H9 (cell line): ENCODE data around the gene FKBP4. TPM values are rescaled to one million over a fixed set of nuclear protein-coding genes. Genes with fewer than 3 reads are reported as not detected.

Source experiments
- DNase-seq: peaks from one replicate; pipeline ENCODE4 v3.0.0-alpha.2; 2017
- H2AFZ ChIP-seq: one replicate; pipeline ENCODE4 v1.6.1; 2013; ENCODE audit warnings: mild to moderate bottlenecking, low read length, control low read depth, moderate library complexity
- H2AK5ac ChIP-seq: 2 replicates; pipeline ENCODE4 v1.6.1; 2013; ENCODE audit warnings: low read length, control low read depth, mixed read lengths; ENCODE audit not compliant: insufficient read length
- H2BK120ac ChIP-seq: one replicate; pipeline ENCODE4 v1.6.1; 2013; ENCODE audit warnings: low read depth, mild to moderate bottlenecking, low read length, control low read depth, inconsistent platforms; ENCODE audit not compliant: poor library complexity, severe bottlenecking
- H2BK12ac ChIP-seq: 2 replicates; pipeline ENCODE4 v1.6.1; 2013; ENCODE audit warnings: low read length, control low read depth, mixed read lengths, low read depth; ENCODE audit not compliant: insufficient read length
- H2BK15ac ChIP-seq: 2 replicates; pipeline ENCODE4 v1.6.1; 2013; ENCODE audit warnings: low read depth, low read length, control low read depth
- H2BK20ac ChIP-seq: one replicate; pipeline ENCODE4 v1.6.1; 2013; ENCODE audit warnings: low read depth, mild to moderate bottlenecking, low read length, control low read depth, inconsistent platforms; ENCODE audit not compliant: poor library complexity, severe bottlenecking
- H2BK5ac ChIP-seq: 2 replicates; pipeline ENCODE4 v1.6.1; 2013; ENCODE audit warnings: low read length, control low read depth, mixed read lengths; ENCODE audit not compliant: insufficient read length
- H3K14ac ChIP-seq: 2 replicates; pipeline ENCODE4 v1.6.1; 2013; ENCODE audit warnings: low read length, control low read depth; ENCODE audit not compliant: insufficient read depth
- H3K18ac ChIP-seq: 2 replicates; pipeline ENCODE4 v1.6.1; 2013; ENCODE audit warnings: low read depth, mild to moderate bottlenecking, mixed read lengths, low read length, control low read depth; ENCODE audit not compliant: insufficient read length
- H3K23ac ChIP-seq: 2 replicates; pipeline ENCODE4 v1.6.1; 2013; ENCODE audit warnings: low read length, control low read depth, mixed read lengths, low read depth; ENCODE audit not compliant: insufficient read length
- H3K23me2 ChIP-seq: 2 replicates; pipeline ENCODE4 v1.6.1; 2013; ENCODE audit warnings: low read depth, mild to moderate bottlenecking, mixed read lengths, low read length, control low read depth; ENCODE audit not compliant: insufficient read length, poor library complexity, severe bottlenecking
- H3K27ac ChIP-seq: 2 replicates; pipeline ENCODE4 v1.5.1; 2013; ENCODE audit warnings: low read length, control low read depth, mixed read lengths, low read depth; ENCODE audit not compliant: insufficient read length
- H3K27me3 ChIP-seq: 2 replicates; pipeline ENCODE4 v1.6.1; 2013; ENCODE audit warnings: low read length, control low read depth, inconsistent platforms; ENCODE audit not compliant: insufficient read depth
- H3K4ac ChIP-seq: 2 replicates; pipeline ENCODE4 v1.6.1; 2013; ENCODE audit warnings: low read depth, mild to moderate bottlenecking, control low read depth, inconsistent platforms, low read length, moderate library complexity
- H3K4me1 ChIP-seq: 2 replicates; pipeline ENCODE4 v1.6.1; 2013; ENCODE audit warnings: low read length, control low read depth, inconsistent platforms; ENCODE audit not compliant: insufficient read depth
- H3K4me2 ChIP-seq: 2 replicates; pipeline ENCODE4 v1.6.1; 2013; ENCODE audit warnings: low read length, control low read depth, mixed read lengths; ENCODE audit not compliant: insufficient read length, insufficient read depth
- H3K56ac ChIP-seq: 2 replicates; pipeline ENCODE4 v1.6.1; 2013; ENCODE audit warnings: low read depth, mild to moderate bottlenecking, mixed read lengths, low read length, control low read depth; ENCODE audit not compliant: insufficient read length
- H3K79me1 ChIP-seq: 2 replicates; pipeline ENCODE4 v1.6.1; 2013; ENCODE audit warnings: low read depth, mild to moderate bottlenecking, moderate library complexity, low read length, control low read depth, inconsistent platforms; ENCODE audit not compliant: insufficient read depth, poor library complexity, severe bottlenecking
- H3K79me2 ChIP-seq: 2 replicates; pipeline ENCODE4 v1.6.1; 2013; ENCODE audit warnings: low read length, control low read depth, inconsistent platforms; ENCODE audit not compliant: insufficient read depth
- H3K9ac ChIP-seq: 2 replicates; pipeline ENCODE4 v1.6.1; 2013; ENCODE audit warnings: low read length, control low read depth, mixed read lengths; ENCODE audit not compliant: insufficient read length; ENCODE audit errors: extremely low read depth
- H3K9me3 ChIP-seq: one replicate; pipeline ENCODE4 v1.6.1; 2013; ENCODE audit warnings: low read depth, low read length, inconsistent platforms; ENCODE audit not compliant: control insufficient read depth
- H3T11ph ChIP-seq: one replicate; pipeline ENCODE4 v1.6.1; 2013; ENCODE audit warnings: mild to moderate bottlenecking, low read length, control low read depth, inconsistent platforms
- H4K20me1 ChIP-seq: one replicate; pipeline ENCODE4 v1.6.1; 2013; ENCODE audit not compliant: control insufficient read depth, insufficient read length, insufficient read depth
- H4K5ac ChIP-seq: 2 replicates; pipeline ENCODE4 v1.6.1; 2013; ENCODE audit warnings: low read depth, mild to moderate bottlenecking, mixed read lengths, low read length, control low read depth; ENCODE audit not compliant: insufficient read length
- H4K8ac ChIP-seq: replicated peaks from 2 replicates; pipeline ENCODE4 v1.6.1; 2013; ENCODE audit warnings: low read length, control low read depth, mixed read lengths, low read depth; ENCODE audit not compliant: insufficient read length
- H4K91ac ChIP-seq: 2 replicates; pipeline ENCODE4 v1.6.1; 2013; ENCODE audit warnings: low read depth, mild to moderate bottlenecking, moderate library complexity, mixed read lengths, low read length, control low read depth; ENCODE audit not compliant: insufficient read length
- H3K27ac Mint-ChIP-seq, 3 experiments: 2 replicates in 2 of 3; 3 replicates in 1 of 3; pipeline ENCODE4 v1.8.0; 2020 to 2021; ENCODE audit warnings: mixed read lengths in 3 of 3, mild to moderate bottlenecking in 1 of 3, moderate library complexity in 1 of 3
- H3K27me3 Mint-ChIP-seq: 2 replicates; pipeline ENCODE4 v1.8.0; 2021; ENCODE audit warnings: low read depth, mild to moderate bottlenecking, moderate library complexity, mixed read lengths
- H3K36me3 Mint-ChIP-seq, 3 experiments: 2 replicates in 2 of 3; 3 replicates in 1 of 3; pipeline ENCODE4 v1.8.0; 2020 to 2021; ENCODE audit warnings: low read depth in 3 of 3, mixed read lengths in 3 of 3; ENCODE audit not compliant: insufficient read depth in 1 of 3
- H3K4me1 Mint-ChIP-seq, 2 experiments: 2 replicates each; pipeline ENCODE4 v1.8.0; 2020; ENCODE audit warnings: mixed read lengths in 2 of 2
- H3K4me3 Mint-ChIP-seq, 2 experiments: 2 replicates in 1 of 2; 3 replicates in 1 of 2; pipeline ENCODE4 v1.8.0; 2020 to 2021; ENCODE audit warnings: mild to moderate bottlenecking in 2 of 2, mixed read lengths in 2 of 2, moderate library complexity in 1 of 2
- H3K9me3 Mint-ChIP-seq, 2 experiments: 2 replicates in 1 of 2; 3 replicates in 1 of 2; pipeline ENCODE4 v1.8.0; 2020; ENCODE audit warnings: mild to moderate bottlenecking in 2 of 2, mixed read lengths in 2 of 2, moderate library complexity in 1 of 2
- whole genome bisulfite sequencing: extraction: QIAGEN DNeasy Blood & Tissue Kit; methylation state at CpG from one replicate; pipeline ENCODE4 v1.1.7; 2013; ENCODE audit warnings: missing lambda C conversion rate, low lambda C conversion rate, mixed read lengths; ENCODE audit not compliant: insufficient read length; ENCODE audit errors: extremely low coverage; 5-methylcytosine and 5-hydroxymethylcytosine counted together
- total RNA-seq: library from RNA; stranded (reverse); gene quantifications from 2 replicates; pipeline ENCODE4 v1.2.1, GENCODE V29; 2021
- TF ChIP-seq, protein P1 (sequence below): fragments of 200-600 bp; sonication (generic); conservative IDR thresholded peaks from 3 replicates; pipeline ENCODE4 v1.8.0; 2021; ENCODE audit warnings: antibody characterized with exemption, mild to moderate bottlenecking

FKBP4 gene
- total RNA-seq, 1 experiment from 2014 or later, result 221 TPM

DNA sequence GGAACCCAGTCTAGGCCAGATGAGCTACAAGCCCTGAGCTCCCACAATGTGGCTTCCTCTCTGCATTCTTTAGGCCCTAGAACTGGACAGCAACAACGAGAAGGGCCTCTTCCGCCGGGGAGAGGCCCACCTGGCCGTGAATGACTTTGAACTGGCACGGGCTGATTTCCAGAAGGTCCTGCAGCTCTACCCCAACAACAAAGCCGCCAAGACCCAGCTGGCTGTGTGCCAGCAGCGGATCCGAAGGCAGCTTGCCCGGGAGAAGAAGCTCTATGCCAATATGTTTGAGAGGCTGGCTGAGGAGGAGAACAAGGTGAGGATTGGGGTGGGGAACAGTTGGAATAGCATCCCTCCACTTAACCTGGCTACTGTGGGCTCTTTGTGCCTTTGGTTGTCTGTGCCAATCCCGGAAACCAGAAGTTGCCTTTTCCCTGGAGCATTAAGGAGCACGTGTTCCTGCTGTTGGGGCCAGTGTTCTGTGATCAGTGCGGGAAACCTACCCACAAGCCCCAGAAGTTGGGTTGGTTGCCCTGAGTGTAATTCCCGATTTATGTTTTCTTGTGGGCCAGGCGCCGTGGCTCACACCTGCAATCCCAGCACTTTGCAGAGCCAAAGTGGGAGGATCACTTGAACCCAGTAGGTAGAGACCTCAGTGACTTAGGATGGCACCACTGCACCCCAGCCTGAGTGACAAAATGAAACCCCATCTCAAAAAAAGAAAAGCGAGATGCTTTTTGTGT is 6.4 kb downstream of the FKBP4 start:
- Histone ChIP-seq H4K5ac (no peak overlapping the region), H4K20me1 (no peaks in the 10 kb centered on the region), H3T11ph (no peak overlapping the region), H2BK5ac (no peak overlapping the region), H3K9ac (no peak overlapping the region), H2BK20ac (no peak overlapping the region), H3K23me2 (peaks cover 1% of the 10 kb centered on the region), H2BK120ac (no peak overlapping the region), H3K79me2 (peaks cover 5% of the 10 kb centered on the region; the same call in 1 of the 2 replicates), H3K18ac (no peak overlapping the region), H3K4me1 (no peaks in the 10 kb centered on the region), H3K79me1 (no peaks in the 10 kb centered on the region), H3K4ac (no peak overlapping the region), H3K14ac (no peak overlapping the region), H4K8ac (no peak overlapping the region), H3K4me2 (no peak overlapping the region), H4K91ac (no peak overlapping the region), H3K9me3 (no peaks in the 10 kb centered on the region), H2BK12ac (no peak overlapping the region), H2AK5ac (no peak overlapping the region), H2BK15ac (no peak overlapping the region), H3K27ac (no peak overlapping the region), H3K56ac (no peak overlapping the region), H3K27me3 (no peaks in the 10 kb centered on the region), H2AFZ (no peak overlapping the region), H3K23ac (no peak overlapping the region)
- Mint-ChIP-seq H3K27ac (no peak overlapping the region; a peak in 1 of 7 replicates), H3K4me3 (no peak overlapping the region), H3K4me1 (peaks cover 6 to 13% of the 10 kb centered on the region in 2 experiments), H3K27me3 (no peaks in the 10 kb centered on the region), H3K36me3 (peaks cover 74 to 98% (median 95%) of the 10 kb centered on the region in 3 experiments), H3K9me3 (peaks cover 0 to under 1% of the 10 kb centered on the region in 2 experiments; a peak in 2 of 5 replicates)
- no peak for DNase-seq
- TF ChIP-seq, protein P1, sequence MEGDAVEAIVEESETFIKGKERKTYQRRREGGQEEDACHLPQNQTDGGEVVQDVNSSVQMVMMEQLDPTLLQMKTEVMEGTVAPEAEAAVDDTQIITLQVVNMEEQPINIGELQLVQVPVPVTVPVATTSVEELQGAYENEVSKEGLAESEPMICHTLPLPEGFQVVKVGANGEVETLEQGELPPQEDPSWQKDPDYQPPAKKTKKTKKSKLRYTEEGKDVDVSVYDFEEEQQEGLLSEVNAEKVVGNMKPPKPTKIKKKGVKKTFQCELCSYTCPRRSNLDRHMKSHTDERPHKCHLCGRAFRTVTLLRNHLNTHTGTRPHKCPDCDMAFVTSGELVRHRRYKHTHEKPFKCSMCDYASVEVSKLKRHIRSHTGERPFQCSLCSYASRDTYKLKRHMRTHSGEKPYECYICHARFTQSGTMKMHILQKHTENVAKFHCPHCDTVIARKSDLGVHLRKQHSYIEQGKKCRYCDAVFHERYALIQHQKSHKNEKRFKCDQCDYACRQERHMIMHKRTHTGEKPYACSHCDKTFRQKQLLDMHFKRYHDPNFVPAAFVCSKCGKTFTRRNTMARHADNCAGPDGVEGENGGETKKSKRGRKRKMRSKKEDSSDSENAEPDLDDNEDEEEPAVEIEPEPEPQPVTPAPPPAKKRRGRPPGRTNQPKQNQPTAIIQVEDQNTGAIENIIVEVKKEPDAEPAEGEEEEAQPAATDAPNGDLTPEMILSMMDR, result no peak
- no CpG with 5 or more reads among the region's 16 CpGs for WGBS
